NCI-H1092 (cell line): ENCODE data around the gene LRRC14B.
"Not testable (repeated sequence)": the region's sequence is repeated elsewhere in the genome, so short reads cannot be mapped to it uniquely, and the experiment has no call there.

Experiments
- DNase-seq: peaks from one replicate; lab custom pipeline; 2025; lab: John Stamatoyannopoulos, UW

The LRRC14B gene

DNA sequence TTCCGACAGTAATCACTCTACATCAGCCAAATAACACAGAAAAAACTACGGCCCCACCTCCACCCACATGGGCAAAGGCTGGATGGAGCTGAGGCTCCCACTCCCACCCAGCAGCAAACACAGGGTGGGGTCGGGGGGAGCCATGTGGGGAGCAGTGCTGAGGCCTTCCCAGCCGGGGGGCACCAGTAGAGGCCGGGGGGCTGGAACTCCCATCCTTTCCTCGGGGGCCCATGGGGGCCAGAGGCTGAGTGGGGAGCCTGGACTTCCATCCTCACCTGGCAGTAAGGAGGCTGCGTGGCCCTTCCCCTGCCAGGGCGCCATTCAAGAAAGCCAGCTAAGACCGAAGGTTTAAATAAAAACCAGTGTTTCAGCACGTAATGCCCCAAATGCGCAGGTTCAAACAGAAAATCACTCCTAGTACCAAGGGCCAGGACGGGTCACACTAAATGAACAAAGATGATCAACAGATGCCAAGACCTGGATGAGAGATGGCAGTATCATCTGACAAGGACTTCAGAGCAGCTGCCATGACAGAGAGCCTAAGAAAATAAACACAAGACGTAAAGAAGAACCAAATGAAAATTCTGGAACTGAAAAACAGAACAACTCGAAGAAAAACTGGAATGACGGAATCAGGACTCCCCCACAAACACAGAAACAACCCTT is 17.3 kb downstream of the LRRC14B start:
- no peak for DNase-seq

DNA sequence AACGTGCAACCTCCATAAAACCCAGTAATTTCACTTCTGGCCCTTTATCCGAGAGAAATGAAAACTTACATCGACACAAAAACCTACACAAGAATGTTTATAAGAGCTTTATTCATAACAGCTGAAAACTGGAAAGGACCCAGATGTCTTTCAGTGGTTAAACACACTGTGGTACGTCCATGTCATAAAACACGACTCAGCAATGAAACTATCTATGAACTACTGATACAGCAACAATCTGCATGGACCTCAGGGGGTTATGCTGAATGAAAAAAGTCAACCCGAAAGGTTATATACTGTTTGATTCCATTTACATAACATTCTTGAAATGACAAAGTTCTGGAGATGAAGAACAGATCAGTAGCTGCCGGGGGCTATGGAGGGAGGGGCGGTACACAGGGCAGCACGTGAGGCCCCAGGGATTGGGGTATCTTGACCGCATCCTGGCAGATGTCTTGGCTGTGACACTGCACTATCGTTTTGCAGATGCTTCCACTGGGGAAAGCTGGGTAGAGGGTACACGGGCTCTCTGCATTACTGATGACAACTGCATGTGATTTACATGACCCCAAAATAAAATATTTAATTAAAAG is 22.6 kb downstream of the LRRC14B start:
- DNase-seq = no peak

DNA sequence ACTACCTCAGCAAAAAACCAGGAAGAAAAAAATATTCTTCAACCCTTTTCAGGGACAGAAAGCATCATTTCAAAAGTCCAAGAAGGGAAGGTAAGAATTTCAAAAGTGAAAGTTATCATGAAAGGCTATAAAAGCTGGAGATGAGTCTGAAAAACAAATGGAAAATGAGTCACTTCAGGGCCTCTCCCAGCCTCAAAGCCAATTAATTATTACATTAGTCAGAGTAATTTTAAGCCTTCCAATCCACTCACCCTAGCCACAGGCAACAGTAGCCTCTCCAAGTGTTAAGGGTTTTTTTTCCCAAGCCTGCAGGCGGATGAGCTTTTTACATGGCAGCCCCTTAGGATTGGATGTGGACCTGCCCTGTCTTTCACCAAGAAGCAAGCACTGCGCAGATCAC is 24.0 kb downstream of the LRRC14B start:
- DNase-seq = not testable (repeated sequence)

DNA sequence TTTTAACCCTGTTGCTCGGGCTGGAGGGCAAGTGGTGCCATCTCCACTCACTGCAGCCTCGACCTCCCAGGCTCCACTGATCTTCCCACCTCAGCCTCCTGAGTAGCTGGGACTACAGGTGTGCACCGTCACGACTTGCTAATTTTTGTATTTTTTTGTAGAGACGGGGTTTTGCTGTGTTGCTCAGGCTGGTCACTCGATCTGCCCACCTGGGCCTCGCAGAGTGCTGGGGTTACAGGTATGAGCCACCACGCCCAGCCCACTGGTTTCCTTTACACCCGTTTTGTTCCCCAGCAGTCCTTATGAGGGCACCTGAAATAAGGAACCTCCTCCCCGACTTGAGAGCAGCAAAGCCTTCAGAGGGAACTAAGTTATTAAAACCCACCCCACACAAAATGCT is 24.8 kb downstream of the LRRC14B start:
- DNase-seq = not testable (repeated sequence)

DNA sequence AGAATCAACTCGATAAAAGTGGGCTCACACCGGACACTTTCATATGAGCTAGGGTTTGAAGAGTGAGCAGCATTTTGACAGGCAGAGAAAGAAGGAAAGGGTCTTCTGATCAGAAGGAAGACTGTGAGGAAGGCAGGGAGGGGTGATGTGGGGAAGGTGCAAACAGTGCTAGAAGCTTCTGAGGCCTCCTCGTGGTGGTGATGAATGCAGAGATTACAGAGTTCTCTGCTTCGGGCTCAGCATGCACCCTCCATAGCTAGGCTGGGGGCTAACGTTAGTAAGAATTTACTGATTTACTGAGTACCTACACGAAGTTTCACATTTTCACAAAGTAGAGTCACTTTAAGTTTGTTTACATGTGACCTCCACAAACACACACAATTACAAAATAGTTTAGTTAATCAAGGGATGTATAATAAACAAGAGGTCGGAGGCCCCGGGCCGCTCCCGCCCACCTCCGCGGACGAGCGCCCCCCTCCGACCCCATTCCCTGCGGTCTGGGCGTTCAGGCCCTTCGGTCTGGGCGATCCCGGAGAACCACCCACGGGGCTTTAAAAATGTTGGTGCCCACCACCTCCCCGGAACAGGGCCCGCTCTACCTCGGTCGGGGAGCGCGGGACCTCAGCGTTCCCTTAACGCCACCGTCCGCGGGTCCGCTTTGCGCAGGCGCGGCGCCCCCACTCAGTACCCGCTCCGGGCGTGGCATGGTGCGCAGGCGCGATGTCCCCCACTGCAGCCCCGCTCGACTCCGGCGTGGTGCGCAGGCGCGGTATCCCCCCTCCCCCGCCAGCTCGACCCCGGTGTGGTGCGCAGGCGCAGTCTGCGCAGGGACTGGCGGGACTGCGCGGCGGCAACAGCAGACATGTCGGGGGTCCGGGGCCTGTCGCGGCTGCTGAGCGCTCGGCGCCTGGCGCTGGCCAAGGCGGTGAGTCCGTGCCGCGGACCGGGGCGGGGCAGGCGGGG is 26.5 kb downstream of the LRRC14B start, which contains the start of the genes CCDC127 and SDHA:
CCDC127 (minus strand) TSS at position 660 of the 963 bp plus-strand sequence. CDS start 1,304 bp downstream, outside the sequence.
SDHA (plus strand) TSS at position 827 of the 963 bp plus-strand sequence; CDS start at position 863, 36 bp downstream.
- DNase-seq = peak; percentile 92

DNA sequence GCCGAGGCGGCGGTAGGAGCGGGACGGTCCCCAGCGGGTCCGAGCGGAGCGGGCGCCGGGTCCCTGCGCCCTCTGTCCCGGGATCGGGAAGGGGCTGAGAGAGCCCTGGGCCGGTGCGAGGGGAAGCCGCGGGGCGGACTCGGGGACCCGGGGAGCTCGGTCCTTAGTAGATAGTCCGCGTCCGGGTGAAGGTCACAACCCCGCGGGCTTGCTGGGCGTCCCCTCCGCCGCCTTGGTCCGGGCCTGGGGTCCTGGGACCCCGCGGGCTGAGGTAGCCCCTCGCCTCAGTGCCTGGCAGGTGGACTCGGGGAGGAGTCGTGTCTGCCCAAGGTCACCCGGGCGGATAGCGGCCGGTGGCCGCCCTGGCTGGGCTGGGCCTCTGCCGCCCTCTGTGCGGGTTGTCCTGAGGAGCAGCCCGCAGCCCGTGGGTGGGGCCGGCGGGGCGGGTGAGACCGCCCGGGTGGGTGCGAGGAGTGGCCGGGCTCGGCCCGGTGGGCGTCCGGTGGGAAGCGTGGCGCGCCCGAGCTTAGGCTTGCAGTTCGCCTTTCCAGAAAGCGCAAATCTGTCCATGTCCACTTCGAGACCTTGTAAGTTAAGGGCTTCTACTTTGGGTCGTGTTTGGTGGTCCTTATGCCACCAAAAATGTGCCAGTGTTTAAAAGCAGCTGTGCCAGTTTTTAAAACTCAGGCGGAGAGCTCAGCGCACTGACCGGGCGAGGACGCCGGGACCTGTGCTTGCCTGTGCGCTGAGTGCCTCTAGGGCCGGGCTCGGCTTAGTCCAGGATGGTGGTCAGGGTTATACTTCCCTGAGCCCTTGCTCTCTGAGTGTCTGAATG is 27.4 kb downstream of the LRRC14B start:
- DNase-seq = no peak

DNA sequence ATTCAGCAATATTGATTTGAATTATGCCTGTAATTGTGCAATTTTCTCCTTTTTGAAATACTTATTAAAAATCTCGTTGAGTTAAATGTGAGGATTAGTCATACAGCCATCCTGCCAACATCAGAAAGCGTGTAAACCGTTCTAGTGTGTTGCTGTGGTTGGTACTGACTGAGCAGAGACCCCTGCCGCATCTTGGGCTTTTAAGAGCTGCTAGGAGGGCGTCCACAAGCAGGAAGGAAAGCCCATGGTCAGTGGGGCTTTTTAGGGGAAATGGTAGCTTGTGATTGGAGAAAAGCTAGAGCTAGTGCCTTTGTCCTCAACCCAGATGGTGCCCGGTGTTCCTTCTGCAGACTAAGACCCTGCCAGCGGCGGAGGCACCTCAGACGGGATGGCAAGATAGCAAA is 28.2 kb downstream of the LRRC14B start:
- no peak for DNase-seq

DNA sequence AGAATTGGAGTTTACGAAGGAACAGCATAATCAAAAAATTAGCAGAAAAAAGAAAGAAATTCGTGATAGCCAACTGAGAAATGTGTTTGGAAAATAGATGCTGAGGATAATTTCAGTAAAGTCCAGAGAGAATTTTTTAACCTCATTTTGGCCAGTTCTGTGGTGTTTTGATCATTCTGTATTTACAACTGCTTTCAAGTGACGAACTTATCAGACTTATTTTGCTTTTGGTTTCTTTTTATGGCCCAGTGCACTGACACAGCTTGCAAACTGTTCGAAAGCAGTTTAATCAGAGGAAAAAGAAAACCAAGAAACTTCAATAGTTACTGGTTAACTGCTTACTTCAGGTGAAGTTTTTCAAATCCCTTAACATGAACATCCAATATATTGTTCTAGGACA is 28.7 kb downstream of the LRRC14B start:
- DNase-seq = no peak

DNA sequence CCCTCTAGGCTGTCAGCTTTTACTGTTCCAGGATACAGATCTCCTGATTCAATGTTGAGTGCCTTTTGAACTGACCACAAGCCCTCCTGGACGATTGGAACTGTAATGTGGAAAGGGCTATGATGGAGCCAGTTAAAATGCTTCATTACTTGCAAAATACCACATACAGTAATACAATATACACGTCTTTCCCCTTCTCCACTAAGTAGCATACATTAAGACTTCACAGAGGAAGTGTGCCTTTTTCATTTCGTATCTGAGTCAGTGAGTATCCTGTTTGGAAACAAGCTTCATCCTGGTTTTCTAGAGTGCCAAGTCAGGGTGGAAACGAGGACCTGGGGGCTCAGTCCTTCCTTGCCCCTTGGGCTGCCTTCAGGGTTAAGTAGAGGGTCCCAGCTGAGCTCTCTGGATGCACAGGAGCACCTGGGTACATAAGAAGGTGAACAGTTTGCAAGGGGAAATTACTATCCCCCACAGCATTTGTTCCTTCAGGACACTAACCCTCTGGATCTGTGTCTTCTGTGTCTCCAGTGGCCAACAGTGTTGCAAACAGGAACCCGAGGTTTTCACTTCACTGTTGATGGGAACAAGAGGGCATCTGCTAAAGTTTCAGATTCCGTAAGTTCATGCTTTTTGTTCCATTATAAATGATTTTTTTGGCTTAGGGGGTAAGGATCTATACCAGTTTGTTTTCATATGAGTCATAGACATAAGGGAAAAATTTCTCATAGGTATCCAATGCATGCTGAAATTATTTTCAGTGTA is 31.8 kb downstream of the LRRC14B start:
- DNase-seq = not testable (repeated sequence)

DNA sequence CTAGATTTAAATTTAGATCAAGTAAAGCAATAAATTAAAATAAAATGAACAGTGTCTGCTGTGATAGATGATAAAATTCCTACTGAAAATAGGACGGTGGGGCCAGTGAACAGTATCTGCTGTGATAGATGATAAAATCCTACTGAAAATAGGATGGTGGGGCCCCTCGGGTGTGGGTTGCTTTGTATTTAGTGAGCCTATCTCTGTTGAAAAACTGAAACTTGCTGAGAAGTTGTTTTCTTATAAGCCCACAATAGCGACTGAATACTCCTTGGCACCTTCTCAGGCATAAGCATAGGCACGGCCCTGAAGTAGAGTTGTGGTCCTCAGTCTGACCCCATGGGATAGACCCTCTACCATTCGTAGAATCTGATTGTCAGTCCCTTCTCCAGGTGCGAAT is 32.5 kb downstream of the LRRC14B start:
- DNase-seq = no peak

DNA sequence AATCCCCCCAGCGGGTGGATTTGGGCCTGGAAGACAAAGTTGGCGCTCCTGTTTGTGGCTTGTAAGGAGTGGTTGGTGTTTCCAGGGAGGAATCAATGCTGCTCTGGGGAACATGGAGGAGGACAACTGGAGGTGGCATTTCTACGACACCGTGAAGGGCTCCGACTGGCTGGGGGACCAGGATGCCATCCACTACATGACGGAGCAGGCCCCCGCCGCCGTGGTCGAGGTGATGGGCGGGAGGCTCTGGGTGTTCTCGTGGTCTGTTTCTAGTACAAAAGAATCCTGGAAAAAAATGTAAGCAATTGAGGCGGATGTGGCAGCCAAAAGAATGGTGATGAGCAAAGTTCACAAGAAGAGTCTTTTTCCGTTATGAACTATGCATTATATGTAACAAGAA is 34.0 kb downstream of the LRRC14B start:
- no peak for DNase-seq

DNA sequence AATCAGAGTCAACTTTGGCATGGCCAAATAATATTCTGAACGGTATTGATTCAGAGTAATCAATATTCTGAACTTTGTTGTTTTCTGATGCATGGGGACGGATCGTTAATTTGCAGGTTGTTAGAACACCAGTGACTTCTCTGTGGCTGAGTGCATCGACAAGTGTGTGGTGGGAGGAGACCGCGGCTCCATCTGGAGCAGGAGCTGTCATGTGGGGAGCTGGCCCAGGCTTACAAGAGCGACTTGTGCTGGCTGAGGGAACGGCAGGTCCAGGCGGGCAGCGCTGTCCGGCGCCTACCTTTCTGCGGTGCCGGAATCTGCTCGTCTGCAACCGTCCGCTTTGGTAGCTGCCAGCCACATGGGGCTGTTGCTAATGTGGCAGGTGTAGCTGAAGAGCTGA is 36.1 kb downstream of the LRRC14B start:
- not testable (repeated sequence) for DNase-seq

DNA sequence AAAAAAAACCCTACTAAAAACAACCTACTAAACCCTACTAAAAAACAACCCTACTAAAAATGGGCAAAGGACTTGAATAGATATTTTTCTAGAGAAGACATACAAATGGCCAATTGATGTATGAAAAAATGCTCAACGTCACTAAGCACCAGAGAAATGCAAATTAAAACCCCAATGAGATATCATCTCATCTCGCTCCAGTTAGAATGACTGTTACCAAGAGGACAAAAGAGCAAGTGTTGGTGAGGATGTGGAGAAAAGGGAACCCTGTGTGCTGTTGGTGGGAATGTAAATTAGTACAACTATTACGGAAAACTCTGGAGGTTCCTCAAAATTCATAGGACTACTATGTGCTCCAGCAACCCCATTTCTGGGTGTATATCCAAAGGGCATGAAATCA is 37.6 kb downstream of the LRRC14B start:
- DNase-seq = no peak

DNA sequence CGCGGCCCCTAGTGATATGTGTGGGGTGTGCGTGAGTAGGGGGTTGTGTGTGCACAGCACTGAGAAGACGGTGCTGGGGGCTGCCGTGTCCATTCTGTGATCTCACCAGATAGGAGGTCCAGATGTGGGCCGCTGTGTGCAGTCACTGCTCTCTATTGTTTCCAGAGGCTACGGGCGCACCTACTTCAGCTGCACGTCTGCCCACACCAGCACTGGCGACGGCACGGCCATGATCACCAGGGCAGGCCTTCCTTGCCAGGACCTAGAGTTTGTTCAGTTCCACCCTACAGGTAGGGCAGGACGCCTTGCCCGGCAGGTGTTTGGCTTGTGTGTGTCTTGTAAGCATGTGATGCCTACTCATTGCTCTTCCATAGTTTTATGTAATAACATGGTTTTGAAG is 39.4 kb downstream of the LRRC14B start:
- no peak for DNase-seq

DNA sequence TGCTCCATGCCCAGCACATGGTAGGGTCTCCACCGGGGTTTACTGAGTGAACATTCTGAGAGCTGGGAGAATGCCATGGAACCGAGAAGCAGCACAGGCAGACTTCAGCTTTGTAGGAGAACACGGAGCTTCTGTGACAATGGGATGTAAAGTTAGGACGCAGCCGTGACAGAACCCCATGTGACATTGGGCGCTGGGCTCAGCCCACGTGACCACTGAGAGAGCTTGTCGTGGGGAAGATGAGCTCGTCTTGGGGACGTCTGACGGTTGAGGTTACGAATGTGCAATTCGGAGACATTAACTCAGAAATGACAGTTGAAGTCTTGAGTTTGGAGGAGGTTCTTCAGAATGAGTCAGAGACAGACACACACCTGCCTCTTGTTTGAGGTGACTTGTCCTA is 40.4 kb downstream of the LRRC14B start:
- no peak for DNase-seq

DNA sequence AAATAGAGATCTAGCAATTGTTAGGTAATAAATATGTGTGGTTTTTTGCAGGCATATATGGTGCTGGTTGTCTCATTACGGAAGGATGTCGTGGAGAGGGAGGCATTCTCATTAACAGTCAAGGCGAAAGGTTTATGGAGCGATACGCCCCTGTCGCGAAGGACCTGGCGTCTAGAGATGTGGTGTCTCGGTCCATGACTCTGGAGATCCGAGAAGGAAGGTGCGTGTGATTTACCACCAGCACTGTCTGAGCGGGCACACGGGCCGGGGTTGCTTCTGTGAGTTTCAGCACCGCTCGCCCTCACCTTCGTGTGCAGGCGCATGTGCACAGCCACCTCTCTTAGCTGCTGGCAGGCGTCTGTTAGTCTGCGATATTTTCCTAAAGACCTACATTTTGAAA is 42.1 kb downstream of the LRRC14B start:
- not testable (repeated sequence) for DNase-seq

DNA sequence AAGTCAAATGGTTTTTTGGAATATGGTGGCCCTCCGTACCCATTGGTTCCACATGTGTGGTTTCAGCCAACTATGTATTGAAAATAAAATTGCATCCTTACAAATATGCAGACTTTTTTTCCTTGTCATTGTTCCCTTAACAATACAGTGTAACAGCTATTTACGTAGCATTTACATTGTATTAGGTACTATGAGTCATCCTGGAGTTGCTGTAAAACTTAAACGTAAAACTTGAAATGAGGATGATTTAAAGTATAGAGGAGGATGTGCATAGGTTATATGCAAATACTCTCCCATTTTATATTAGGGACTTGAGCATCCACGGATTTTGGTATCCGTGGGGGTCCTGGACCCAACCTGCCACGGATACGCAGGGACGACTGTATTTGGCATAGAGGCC is 43.2 kb downstream of the LRRC14B start:
- DNase-seq = no peak

DNA sequence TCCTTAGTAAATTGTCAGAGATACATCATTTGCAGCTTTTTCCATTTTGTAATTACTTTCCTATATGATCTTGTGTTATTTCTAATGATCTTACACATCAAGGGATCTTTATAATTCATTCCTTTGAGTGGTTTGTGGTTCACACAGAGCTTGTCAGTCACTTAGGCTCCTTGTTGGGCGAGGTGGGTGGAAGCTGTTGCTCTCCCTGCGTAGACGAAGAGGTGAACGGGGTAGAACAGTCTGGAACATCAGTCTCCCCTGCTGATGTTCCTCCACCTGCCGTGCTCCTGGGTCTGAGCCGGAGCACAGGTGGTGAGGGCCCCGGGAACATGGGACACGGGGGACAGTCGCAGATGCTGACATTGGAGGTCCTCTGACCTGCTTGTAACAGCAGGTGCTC is 44.2 kb downstream of the LRRC14B start:
- not testable (repeated sequence) for DNase-seq

DNA sequence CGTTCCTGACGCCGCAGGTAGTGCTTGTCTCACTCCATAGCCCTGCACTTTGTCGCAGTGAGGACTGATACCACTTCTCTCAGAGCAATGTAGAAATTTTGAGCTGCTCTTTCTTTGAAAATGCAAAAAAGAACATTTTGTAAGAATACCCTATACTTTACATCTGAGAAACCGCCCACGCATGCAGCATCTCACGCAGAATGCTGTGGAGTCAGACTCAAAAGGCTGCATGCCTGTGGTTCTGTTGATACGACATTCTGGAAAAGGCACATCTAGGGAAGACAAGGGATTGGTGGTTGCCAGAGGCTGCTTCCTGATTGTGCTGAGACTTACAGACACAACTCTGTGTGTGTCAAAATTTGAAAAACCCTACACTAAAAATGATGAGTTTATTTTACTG is 46.6 kb downstream of the LRRC14B start:
- DNase-seq = not testable (repeated sequence)

DNA sequence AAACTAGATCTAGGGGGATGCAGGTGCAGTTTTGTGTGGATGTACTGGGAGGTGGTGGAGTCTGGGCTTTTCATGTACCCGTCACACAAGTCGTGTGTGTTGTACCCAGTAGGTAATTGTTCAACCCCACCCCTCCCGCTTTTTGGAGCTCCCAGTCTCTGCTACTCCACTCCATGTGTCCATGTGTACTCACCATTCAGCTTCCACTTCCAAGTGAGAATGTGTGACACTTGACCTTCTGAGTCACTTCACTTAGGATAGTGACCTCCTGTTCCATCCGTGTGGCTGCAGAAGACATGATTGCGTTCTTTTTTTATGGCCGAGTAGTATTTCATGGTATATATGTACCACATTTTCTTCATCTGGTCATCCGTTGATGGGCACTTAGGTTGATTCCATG is 49.3 kb downstream of the LRRC14B start:
- DNase-seq = not testable (repeated sequence)
